Esophagus muscularis mucosa (tissue), 4 donors: Measurements from ENCODE around the gene MAP3K4. TPM values are rescaled to one million over a fixed set of nuclear protein-coding genes. Genes with fewer than 3 reads are reported as not detected.

Source experiments
- DNase-seq: peaks from one replicate; pipeline ENCODE4 v3.0.0-alpha.2; 2017; ENCODE audit errors: extremely low spot score
- H3K27ac ChIP-seq, 4 donors: fragments of 200-600 bp; sonication (generic); replicated peaks in 1 of 4; 1 replicate in 3 of 4; 2 replicates in 1 of 4; pipeline ENCODE4 v1.5.1; 2016 to 2019; ENCODE audit warnings: mild to moderate bottlenecking in 1 of 4
- H3K27me3 ChIP-seq, 4 donors: fragments of 200-600 bp; sonication (generic); one replicate each; pipeline versions ENCODE4 v1.5.1 to v1.6.0; 2016 to 2019
- H3K36me3 ChIP-seq, 4 donors: fragments of 200-600 bp; sonication (generic); one replicate each; pipeline ENCODE4 v1.5.1; 2016 to 2019
- H3K4me1 ChIP-seq, 4 donors: fragments of 200-600 bp; sonication (generic); one replicate each; pipeline ENCODE4 v1.5.1; 2016 to 2019
- H3K4me3 ChIP-seq, 4 donors: fragments of 200-600 bp; sonication (generic); 1 replicate in 2 of 4; 2 replicates in 2 of 4; pipeline ENCODE4 v1.5.1; 2016 to 2019; ENCODE audit warnings: mild to moderate bottlenecking in 4 of 4, moderate library complexity in 1 of 4
- H3K9me3 ChIP-seq, 4 donors: fragments of 200-600 bp; sonication (generic); 1 replicate in 3 of 4; 2 replicates in 1 of 4; pipeline ENCODE4 v1.5.1; 2016 to 2019
- EP300 ChIP-seq: sonication (generic); formaldehyde crosslinking; IDR thresholded peaks from one replicate; pipeline ENCODE4 v1.6.1; 2017; ENCODE audit warnings: antibody characterized with exemption
- POLR2A ChIP-seq: fragments of 450-650 bp; IDR thresholded peaks from one replicate; pipeline ENCODE4 v1.6.1; 2017; ENCODE audit warnings: antibody characterized with exemption, moderate library complexity, mild to moderate bottlenecking, low read depth
- POLR2AphosphoS5 ChIP-seq, 2 donors: sonication (generic); formaldehyde crosslinking; IDR thresholded peaks; one replicate each; pipeline ENCODE4 v1.6.1; 2017; ENCODE audit warnings: antibody characterized with exemption in 2 of 2
- WGBS: methylation state at CpG from one replicate; pipeline ENCODE4 v1.1.5; 2018; 5-methylcytosine and 5-hydroxymethylcytosine counted together
- intact Hi-C: fragments of 100-400 bp; cut with DNase I; formaldehyde crosslinking; loops from one replicate; pipeline ENCODE4 v1.15.1; 2023
- total RNA-seq, 4 donors: library from RNA; depleted of rRNA; stranded (reverse); fragments of >200 nt; gene quantifications; one replicate each; pipeline versions ENCODE4 v1.1.0 to v1.2.1, GENCODE V29; 2016
- TF ChIP-seq, protein P1 (sequence below), 3 experiments: fragments of 200-600 bp in 2 of 3; fragments of 450-650 bp in 1 of 3; sonication (generic) in 2 of 3; IDR thresholded peaks; one replicate each; pipeline ENCODE4 v1.5.1; 2017 to 2019; ENCODE audit warnings: antibody characterized with exemption in 3 of 3, mild to moderate bottlenecking in 2 of 3, moderate library complexity in 1 of 3

MAP3K4 gene
- total RNA-seq, 4 donors from 2014 or later: 17.9 to 22.8 (median 21.5) TPM

DNA sequence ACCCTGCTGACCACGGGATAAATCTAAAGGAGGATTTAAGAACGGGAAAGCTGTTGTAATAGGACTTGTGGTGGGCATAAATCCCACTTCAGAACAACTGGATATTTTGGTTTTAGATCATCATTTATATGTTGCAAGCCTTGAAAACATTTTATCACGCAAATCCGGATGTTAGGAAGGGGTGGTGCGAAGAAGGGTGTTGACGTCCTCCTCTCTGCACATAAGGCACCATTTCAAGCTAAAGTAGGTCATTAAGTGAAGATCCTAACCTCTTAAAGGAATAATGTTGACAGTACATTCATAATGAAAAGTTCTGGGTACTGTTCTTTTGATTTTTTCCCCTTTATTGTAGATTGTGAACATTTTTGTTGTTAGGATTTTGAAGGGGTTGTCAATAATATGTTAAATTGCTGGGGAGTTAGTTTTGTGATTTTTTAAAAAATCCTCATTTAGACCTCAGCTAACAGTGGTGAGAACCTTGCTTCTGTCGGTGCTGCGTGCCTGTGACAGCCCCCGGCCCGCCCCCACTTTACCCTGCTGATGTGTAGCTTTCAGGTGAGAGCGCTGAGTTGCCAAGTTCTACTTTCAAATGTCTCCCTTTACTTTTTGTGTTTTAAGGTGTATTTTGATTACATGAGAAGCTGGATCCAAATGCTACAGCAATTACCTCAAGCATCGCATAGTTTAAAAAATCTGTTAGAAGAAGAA, 88.8 kb downstream of the MAP3K4 start:
- intact Hi-C loops: loop anchor here (10.0 kb wide), 1 partner anchor 146 kb away; no protein-coding TSS in a partner anchor
- Histone ChIP-seq H3K27me3 (no peaks in the 10 kb centered on the region), H3K36me3 (peaks cover 24 to 95% (median 83%) of the 10 kb centered on the region in 4 donors), H3K27ac (no peak overlapping the region), H3K4me3 (no peak overlapping the region), H3K4me1 (no peaks in the 10 kb centered on the region), H3K9me3 (no peaks in the 10 kb centered on the region)
- TF ChIP-seq POLR2AphosphoS5 (IDR thresholded peaks at IDR 0.05) (no peak), EP300 (no peak), POLR2A (no peak)
- TF ChIP-seq, protein P1, sequence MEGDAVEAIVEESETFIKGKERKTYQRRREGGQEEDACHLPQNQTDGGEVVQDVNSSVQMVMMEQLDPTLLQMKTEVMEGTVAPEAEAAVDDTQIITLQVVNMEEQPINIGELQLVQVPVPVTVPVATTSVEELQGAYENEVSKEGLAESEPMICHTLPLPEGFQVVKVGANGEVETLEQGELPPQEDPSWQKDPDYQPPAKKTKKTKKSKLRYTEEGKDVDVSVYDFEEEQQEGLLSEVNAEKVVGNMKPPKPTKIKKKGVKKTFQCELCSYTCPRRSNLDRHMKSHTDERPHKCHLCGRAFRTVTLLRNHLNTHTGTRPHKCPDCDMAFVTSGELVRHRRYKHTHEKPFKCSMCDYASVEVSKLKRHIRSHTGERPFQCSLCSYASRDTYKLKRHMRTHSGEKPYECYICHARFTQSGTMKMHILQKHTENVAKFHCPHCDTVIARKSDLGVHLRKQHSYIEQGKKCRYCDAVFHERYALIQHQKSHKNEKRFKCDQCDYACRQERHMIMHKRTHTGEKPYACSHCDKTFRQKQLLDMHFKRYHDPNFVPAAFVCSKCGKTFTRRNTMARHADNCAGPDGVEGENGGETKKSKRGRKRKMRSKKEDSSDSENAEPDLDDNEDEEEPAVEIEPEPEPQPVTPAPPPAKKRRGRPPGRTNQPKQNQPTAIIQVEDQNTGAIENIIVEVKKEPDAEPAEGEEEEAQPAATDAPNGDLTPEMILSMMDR (IDR thresholded peaks at IDR 0.05): no peak
- 97% methylated on average over 12 of the region's 12 CpGs for WGBS
- DNase-seq: no peak

DNA sequence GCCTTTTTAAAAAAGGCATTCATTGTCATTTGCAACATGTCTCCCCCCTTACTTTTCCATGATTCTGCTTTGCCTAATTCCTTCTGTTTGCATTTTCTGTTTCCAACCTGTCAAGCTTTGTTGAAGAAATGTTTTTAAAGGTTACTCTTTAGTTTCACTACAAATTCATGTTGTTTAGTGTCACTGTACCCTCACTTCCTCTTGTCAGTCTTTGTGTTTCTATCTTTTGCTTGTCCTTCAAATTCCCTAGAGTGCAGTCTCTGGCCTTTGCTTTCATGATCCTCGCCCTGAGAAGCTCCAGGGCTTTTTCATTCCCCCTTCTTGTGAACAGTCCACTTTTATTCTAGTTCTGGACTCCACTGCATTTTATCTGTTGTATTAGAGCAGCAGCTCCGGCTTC, 90.6 kb downstream of the MAP3K4 start:
- Histone ChIP-seq H3K4me1 (no peaks in the 10 kb centered on the region), H3K4me3 (no peak overlapping the region), H3K36me3 (peaks cover 30 to 96% (median 91%) of the 10 kb centered on the region in 4 donors), H3K9me3 (no peaks in the 10 kb centered on the region), H3K27me3 (no peaks in the 10 kb centered on the region), H3K27ac (no peak overlapping the region)
- TF ChIP-seq POLR2A (no peak), EP300 (no peak), POLR2AphosphoS5 (IDR thresholded peaks at IDR 0.05) (no peak)
- TF ChIP-seq, protein P1 (IDR thresholded peaks at IDR 0.05): no peak
- intact Hi-C loops: loop anchor here (10.0 kb wide), 1 partner anchor 147 kb away; no protein-coding TSS in a partner anchor
- no peak for DNase-seq
- 87% methylated on average over 2 of the region's 2 CpGs for WGBS

DNA sequence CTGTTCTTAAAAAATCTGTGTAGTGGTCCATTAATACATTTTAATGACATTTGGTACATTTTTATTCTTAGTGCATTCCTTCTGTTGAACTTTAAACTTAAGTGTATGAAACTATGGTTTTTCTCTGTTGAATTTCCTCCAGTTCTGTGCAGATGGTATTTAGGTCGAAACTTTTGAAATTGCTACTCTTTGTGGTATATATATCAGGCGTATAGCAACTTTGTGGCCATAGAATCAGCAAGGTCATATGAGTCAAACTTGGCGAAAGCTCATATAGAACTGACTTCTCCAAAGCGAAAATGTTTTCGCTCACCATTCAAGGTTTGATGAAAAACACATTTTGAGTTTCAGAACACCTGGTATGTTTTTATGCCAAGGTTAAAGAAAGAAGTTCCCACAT, 93.7 kb downstream of the MAP3K4 start:
- H3K27ac ChIP-seq: no peak overlapping the region
- H3K9me3 ChIP-seq: no peaks in the 10 kb centered on the region
- no peak for DNase-seq
- intact Hi-C loops: loop anchor here (10.0 kb wide), 1 partner anchor 150 kb away; no protein-coding TSS in a partner anchor
- H3K4me1 ChIP-seq: no peaks in the 10 kb centered on the region
- WGBS: 93% methylated on average over 5 of the region's 5 CpGs
- peaks cover 57 to 99% (median 92%) of the 10 kb centered on the region in 4 donors for H3K36me3 ChIP-seq
- no peak for TF ChIP-seq POLR2AphosphoS5 (IDR thresholded peaks at IDR 0.05)
- no peak overlapping the region for H3K4me3 ChIP-seq
- H3K27me3 ChIP-seq: no peaks in the 10 kb centered on the region

DNA sequence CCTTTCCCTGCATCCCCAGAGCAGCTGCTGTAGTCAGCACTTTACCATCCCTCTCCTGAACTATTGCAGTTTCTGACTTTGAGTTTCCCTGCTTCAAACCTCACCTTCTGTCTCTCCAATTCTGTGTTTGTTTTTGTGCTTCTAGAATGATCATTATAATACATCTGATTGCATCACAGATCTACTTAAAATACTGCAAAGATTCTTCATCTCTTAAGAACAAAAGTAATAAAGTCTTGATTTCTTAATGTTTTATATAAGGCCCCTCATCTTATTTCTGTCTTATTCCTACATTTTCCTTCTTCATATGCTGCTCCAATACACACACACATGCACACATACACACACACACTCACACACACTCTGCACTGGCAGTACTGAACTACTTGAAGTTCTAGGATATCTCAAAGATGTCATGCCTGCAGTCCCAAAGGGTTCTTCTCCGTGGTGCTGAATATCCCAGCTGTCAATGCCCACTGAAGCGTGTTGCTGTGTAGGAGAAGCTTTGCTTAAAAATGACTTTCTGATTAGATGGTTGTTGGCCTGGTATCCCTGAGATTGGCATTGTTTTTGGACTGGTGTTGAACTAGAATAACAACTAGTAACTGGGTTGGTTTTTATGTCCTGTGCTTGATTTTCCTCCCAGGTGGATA, 97.2 kb downstream of the MAP3K4 start:
- intact Hi-C loops: loop anchor here (10.0 kb wide), 1 partner anchor 154 kb away; no protein-coding TSS in a partner anchor
- H3K4me1 ChIP-seq: no peaks in the 10 kb centered on the region
- no peak overlapping the region for H3K27ac ChIP-seq
- TF ChIP-seq, protein P1 (IDR thresholded peaks at IDR 0.05): no peak
- TF ChIP-seq POLR2AphosphoS5 (IDR thresholded peaks at IDR 0.05): no peak
- no peak for TF ChIP-seq POLR2A
- TF ChIP-seq EP300: no peak
- H3K9me3 ChIP-seq: no peaks in the 10 kb centered on the region
- no peaks in the 10 kb centered on the region for H3K27me3 ChIP-seq
- H3K36me3 ChIP-seq: peaks cover 45 to 100% (median 76%) of the 10 kb centered on the region in 4 donors
- 83% methylated on average over 2 of the region's 2 CpGs for WGBS
- no peak overlapping the region for H3K4me3 ChIP-seq
- DNase-seq: no peak

DNA sequence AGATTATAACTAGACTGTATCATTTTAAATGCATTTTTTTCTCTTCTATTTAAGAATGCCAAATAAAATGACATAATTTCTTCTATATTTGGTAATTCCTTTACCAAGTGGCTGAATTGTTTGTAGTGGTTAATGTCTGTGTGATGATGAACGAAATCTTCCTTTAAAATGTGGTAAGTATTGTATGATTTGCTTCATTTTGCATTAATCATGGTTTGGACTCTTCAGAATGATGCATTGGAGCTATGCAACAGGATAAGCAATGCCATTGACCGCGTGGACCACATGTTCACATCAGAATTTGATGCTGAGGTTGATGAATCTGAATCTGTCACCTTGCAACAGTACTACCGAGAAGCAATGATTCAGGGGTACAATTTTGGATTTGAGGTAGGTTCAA, 99.6 kb downstream of the MAP3K4 start:
- Histone ChIP-seq H3K27me3 (no peaks in the 10 kb centered on the region), H3K9me3 (no peaks in the 10 kb centered on the region), H3K27ac (no peak overlapping the region), H3K4me1 (no peaks in the 10 kb centered on the region), H3K36me3 (peaks cover 47 to 94% (median 71%) of the 10 kb centered on the region in 4 donors), H3K4me3 (no peak overlapping the region)
- TF ChIP-seq POLR2AphosphoS5 (IDR thresholded peaks at IDR 0.05) (no peak), POLR2A (no peak), EP300 (no peak)
- TF ChIP-seq, protein P1 (IDR thresholded peaks at IDR 0.05): no peak
- 91% methylated on average over 4 of the region's 4 CpGs for WGBS
- intact Hi-C loops: no loop called here
- DNase-seq: no peak
